Uterus (tissue), 2 donors: ENCODE data around the gene PDLIM5.

ENCODE experiments used
- POLR2A ChIP-seq, 2 donors: fragments of 450-650 bp; IDR thresholded peaks; one replicate each; pipeline ENCODE4 v1.6.1; 2016; ENCODE audit warnings: antibody characterized with exemption in 2 of 2, mild to moderate bottlenecking in 1 of 2, moderate library complexity in 1 of 2
- TF ChIP-seq, protein P1 (sequence below), 4 experiments: fragments of 200-600 bp in 2 of 4; fragments of 450-650 bp in 2 of 4; sonication (generic) in 2 of 4; IDR thresholded peaks; one replicate each; pipeline ENCODE4 v1.5.1; 2016 to 2019; ENCODE audit warnings: antibody characterized with exemption in 4 of 4, mild to moderate bottlenecking in 2 of 4, moderate library complexity in 1 of 4

- TF ChIP-seq, protein P1, sequence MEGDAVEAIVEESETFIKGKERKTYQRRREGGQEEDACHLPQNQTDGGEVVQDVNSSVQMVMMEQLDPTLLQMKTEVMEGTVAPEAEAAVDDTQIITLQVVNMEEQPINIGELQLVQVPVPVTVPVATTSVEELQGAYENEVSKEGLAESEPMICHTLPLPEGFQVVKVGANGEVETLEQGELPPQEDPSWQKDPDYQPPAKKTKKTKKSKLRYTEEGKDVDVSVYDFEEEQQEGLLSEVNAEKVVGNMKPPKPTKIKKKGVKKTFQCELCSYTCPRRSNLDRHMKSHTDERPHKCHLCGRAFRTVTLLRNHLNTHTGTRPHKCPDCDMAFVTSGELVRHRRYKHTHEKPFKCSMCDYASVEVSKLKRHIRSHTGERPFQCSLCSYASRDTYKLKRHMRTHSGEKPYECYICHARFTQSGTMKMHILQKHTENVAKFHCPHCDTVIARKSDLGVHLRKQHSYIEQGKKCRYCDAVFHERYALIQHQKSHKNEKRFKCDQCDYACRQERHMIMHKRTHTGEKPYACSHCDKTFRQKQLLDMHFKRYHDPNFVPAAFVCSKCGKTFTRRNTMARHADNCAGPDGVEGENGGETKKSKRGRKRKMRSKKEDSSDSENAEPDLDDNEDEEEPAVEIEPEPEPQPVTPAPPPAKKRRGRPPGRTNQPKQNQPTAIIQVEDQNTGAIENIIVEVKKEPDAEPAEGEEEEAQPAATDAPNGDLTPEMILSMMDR (IDR thresholded peaks at IDR 0.05) = no peak
- TF ChIP-seq POLR2A (IDR thresholded peaks at IDR 0.05) = no peak
Observed at GRCh38 chr4:94491322-94491721, 39.6 kb downstream of the PDLIM5 start.
